K562 (cell line): ENCODE results near the gene CACNA1E. TPM values are rescaled to one million over a fixed set of nuclear protein-coding genes. Genes with fewer than 3 reads are reported as not detected.

Experiments
- ATAC-seq: fragments of 200-7000 bp; cut with Tn5 transposase; 3 replicates; pipeline ENCODE4 v1.9.1; 2020; ENCODE audit warnings: moderate library complexity
- BruUV-seq: library from RNA; stranded (reverse); fragments of 400-500 nt; replicated peaks from 2 replicates; lab custom pipeline; 2021; lab: Mats Ljungman, UMichigan
- CTCF ChIA-PET: fragments of 300-600 bp; formaldehyde crosslinking; extraction: SDS; loops from one replicate; lab custom pipeline; 2021; ENCODE audit warnings: low intra/inter-chr PET ratio; lab: Yijun Ruan, JAX
- POLR2A ChIA-PET: fragments of 300-600, 350-650 bp; sonication (Branson Sonifier 250); formaldehyde crosslinking; extraction: SDS; loops from one replicate; lab custom pipeline; 2021; ENCODE audit warnings: antibody characterized with exemption, inconsistent platforms; lab: Yijun Ruan, JAX
- DNase-seq, 4 experiments: peaks; one replicate each; pipeline versions ENCODE4 v3.0.0 to v3.0.0-alpha.2; 2011 to 2018; ENCODE audit warnings: low spot score in 3 of 4, mixed read lengths in 3 of 4; ENCODE audit errors: extremely low read depth in 1 of 4
- FAIRE-seq: peaks from 2 replicates; lab custom pipeline; 2011; peaks lifted over from hg19 to GRCh38; lab: Jason Lieb, UNC
- H2AFZ ChIP-seq: 2 replicates; pipeline ENCODE4 v1.6.0; 2011; ENCODE audit warnings: low read depth, low read length, control low read depth, inconsistent platforms
- H3K27ac ChIP-seq: fragments of 200-600 bp; 3 replicates; pipeline ENCODE4 v1.8.0; 2011; ENCODE audit warnings: low read depth, mild to moderate bottlenecking, control low read depth, inconsistent platforms, low read length, moderate library complexity, mixed read lengths; ENCODE audit errors: extremely low read depth
- H3K27me3 ChIP-seq, 2 experiments: fragments of 300-600 bp in 1 of 2; 2 replicates in 1 of 2; 3 replicates in 1 of 2; pipeline versions ENCODE4 v1.6.0 to v1.8.0; 2011; ENCODE audit warnings: inconsistent platforms in 2 of 2, low read length in 2 of 2, mild to moderate bottlenecking in 1 of 2, mixed read lengths in 1 of 2, moderate library complexity in 1 of 2; ENCODE audit not compliant: control insufficient read depth in 2 of 2, insufficient read depth in 2 of 2
- H3K36me3 ChIP-seq: fragments of 300-600 bp; 3 replicates; pipeline ENCODE4 v1.8.0; 2011; ENCODE audit warnings: mild to moderate bottlenecking, low read length, inconsistent platforms; ENCODE audit not compliant: control insufficient read depth, insufficient read depth
- H3K4me1 ChIP-seq, 2 experiments: fragments of 200-600 bp in 1 of 2; replicated peaks in 1 of 2; 2 replicates in 1 of 2; 3 replicates in 1 of 2; pipeline versions ENCODE4 v1.5.1 to v1.8.0; 2011; ENCODE audit warnings: inconsistent platforms in 2 of 2, low read length in 2 of 2, mild to moderate bottlenecking in 1 of 2, mixed read lengths in 1 of 2, moderate library complexity in 1 of 2; ENCODE audit not compliant: control insufficient read depth in 2 of 2, insufficient read depth in 2 of 2
- H3K4me2 ChIP-seq: 2 replicates; pipeline ENCODE4 v1.6.1; 2011; ENCODE audit warnings: low read length, control low read depth, inconsistent platforms, mixed read lengths; ENCODE audit not compliant: insufficient read depth
- H3K4me3 ChIP-seq: fragments of 200-600 bp; sonication (generic), shearing (Covaris generic); 2 replicates; pipeline ENCODE4 v1.5.1; 2016; ENCODE audit warnings: control low read depth, inconsistent platforms
- H3K79me2 ChIP-seq: fragments of 200-600 bp; 3 replicates; pipeline ENCODE4 v1.8.0; 2011; ENCODE audit warnings: low read length, inconsistent platforms; ENCODE audit not compliant: control insufficient read depth, insufficient read depth
- H3K9ac ChIP-seq, 2 experiments: 2 replicates each; pipeline versions ENCODE4 v1.6.0 to v1.6.1; 2011; ENCODE audit warnings: low read depth in 2 of 2, low read length in 2 of 2, control low read depth in 1 of 2, inconsistent platforms in 1 of 2, mild to moderate bottlenecking in 1 of 2, mixed read lengths in 1 of 2; ENCODE audit not compliant: insufficient read depth in 1 of 2
- H3K9me1 ChIP-seq: one replicate; pipeline ENCODE4 v1.6.0; 2011; ENCODE audit warnings: inconsistent platforms, mild to moderate bottlenecking, low read length, moderate library complexity; ENCODE audit not compliant: control insufficient read depth, insufficient read depth
- H3K9me3 ChIP-seq: replicated peaks from 2 replicates; pipeline ENCODE4 v1.5.1; 2011; ENCODE audit warnings: low read depth, low read length, inconsistent platforms; ENCODE audit not compliant: control insufficient read depth, insufficient read depth
- H4K20me1 ChIP-seq: replicated peaks from 2 replicates; pipeline ENCODE4 v1.6.1; 2011; ENCODE audit warnings: low read length, inconsistent platforms, mixed read lengths; ENCODE audit not compliant: control insufficient read depth, insufficient read depth
- BRD9 ChIP-seq: fragments of 450-650 bp; IDR thresholded peaks from 2 replicates; pipeline ENCODE4 v1.6.1; 2018; ENCODE audit warnings: low read depth; ENCODE audit not compliant: partially characterized antibody
- EGR1 ChIP-seq: fragments of 450-650 bp; conservative IDR thresholded peaks from 2 replicates; pipeline ENCODE4 v1.6.1; 2017; ENCODE audit warnings: mild to moderate bottlenecking
- HMBOX1 ChIP-seq: sonication (generic); IDR thresholded peaks from 2 replicates; pipeline ENCODE4 v1.6.1; 2016
- HMGN3 ChIP-seq: IDR thresholded peaks from 2 replicates; pipeline ENCODE4 v1.6.1; 2011; ENCODE audit warnings: borderline replicate concordance, low read depth, mild to moderate bottlenecking, mixed read lengths, low read length; ENCODE audit not compliant: insufficient read length; ENCODE audit errors: extremely low read depth
- HNRNPLL ChIP-seq: fragments of 200-400 bp; formaldehyde crosslinking; IDR thresholded peaks from 2 replicates; pipeline ENCODE4 v1.6.1; 2017; ENCODE audit warnings: low read length, low read depth, mild to moderate bottlenecking; ENCODE audit not compliant: poor library complexity, severe bottlenecking
- PHF20 ChIP-seq: fragments of 450-650 bp; IDR thresholded peaks from 2 replicates; pipeline ENCODE4 v1.6.1; 2018; ENCODE audit not compliant: partially characterized antibody
- SREBF2 ChIP-seq: sonication (generic); formaldehyde crosslinking; IDR thresholded peaks from 2 replicates; pipeline ENCODE4 v1.4.0; 2020; ENCODE audit warnings: mild to moderate bottlenecking, missing genetic modification reagents
- SRSF7 ChIP-seq: fragments of 200-400 bp; formaldehyde crosslinking; optimal IDR thresholded peaks from 2 replicates; pipeline ENCODE3; 2017; ENCODE audit warnings: mild to moderate bottlenecking, low read depth, low read length
- TEAD1 ChIP-seq, 2 experiments: fragments of 450-650 bp in 1 of 2; sonication (generic) in 1 of 2; formaldehyde crosslinking; IDR thresholded peaks; 2 replicates each; pipeline versions ENCODE4 v1.4.0 to v1.8.0; 2020 to 2022; ENCODE audit warnings: mild to moderate bottlenecking in 2 of 2, missing genetic modification reagents in 1 of 2
- ZEB2 ChIP-seq: fragments of 450-650 bp; IDR thresholded peaks from 2 replicates; pipeline ENCODE4 v1.6.1; 2016
- ZNF134 ChIP-seq: fragments of 250-450 bp; sonication (Bioruptor Pico); conservative IDR thresholded peaks from 2 replicates; pipeline ENCODE4 v1.4.0; 2020
- ZNF347 ChIP-seq: fragments of 450-650 bp; formaldehyde crosslinking; IDR thresholded peaks from 2 replicates; pipeline ENCODE4 v1.4.0; 2020; ENCODE audit warnings: low read depth, mild to moderate bottlenecking, moderate library complexity
- ZNF407 ChIP-seq: fragments of 450-650 bp; IDR thresholded peaks from 2 replicates; pipeline ENCODE4 v1.6.1; 2016; ENCODE audit warnings: low read depth
- WGBS: fragments of 100-300 bp; shearing (Covaris generic); methylation state at CpG from one replicate; pipeline ENCODE4 v1.1.6; 2016; ENCODE audit warnings: low coverage, mixed read lengths; ENCODE audit not compliant: insufficient coverage; ENCODE audit errors: missing lambda C conversion rate; 5-methylcytosine and 5-hydroxymethylcytosine counted together
- in situ Hi-C: fragments of 300-500 bp; cut with MboI; formaldehyde crosslinking; loops from 4 replicates; pipeline ENCODE4 v1.15.0; 2018; ENCODE audit warnings: inconsistent platforms, mixed read lengths
- intact Hi-C: fragments of 100-400 bp; cut with micrococcal nuclease; formaldehyde crosslinking; loops from 2 replicates; pipeline ENCODE4 v1.14.2; 2022
- polyA plus RNA-seq, 8 experiments: library from polyadenylated mRNA; depleted of rRNA in 4 of 8; stranded (reverse) in 5 of 8; unstranded in 3 of 8; fragments of >200 nt; fragmentation: Nextera tagmentation in 2 of 8; fragmentation: Illumina TruSeq in 1 of 8; extraction: Ambion mirVana in 2 of 8; extraction: Trizol in 1 of 8; gene quantifications; 2 replicates each; pipeline versions ENCODE4 v1.2.1 to v1.2.3, GENCODE V29; 2011 to 2014; ENCODE audit warnings: inconsistent platforms in 1 of 8, missing spikeins in 1 of 8
- total RNA-seq, 7 experiments: library from RNA; depleted of rRNA in 6 of 7; stranded (reverse); fragments of >200 nt in 6 of 7; fragmentation: Illumina TruSeq in 2 of 7; extraction: Trizol in 2 of 7; gene quantifications; 2 replicates each; pipeline versions ENCODE4 v1.2.1 to v1.2.3, GENCODE V29; 2011 to 2021; ENCODE audit warnings: low replicate concordance in 1 of 7

CACNA1E gene
- total and polyA plus RNA-seq, 9 of the 15 experiments (the other 6 are each of a cell fraction or from before 2014, with no cell fraction given) = under 0.01 to 0.04 TPM; not detected in 7

- POLR2A ChIA-PET = no interaction called here
Observed at GRCh38 chr1:181685211-181685610, 201.9 kb downstream of the CACNA1E start.

More at GRCh38 chr1:181685211-181685610, 201.9 kb downstream of the CACNA1E start:
- no peak overlapping the region for H3K4me2 ChIP-seq
- no peak overlapping the region for H3K4me3 ChIP-seq
- H3K9me3 ChIP-seq = no peaks in the 10 kb centered on the region
- peaks cover 0 to 4% of the 10 kb centered on the region in 2 experiments; a peak in 1 of 5 replicates for H3K27me3 ChIP-seq
- no peaks in the 10 kb centered on the region for H3K9me1 ChIP-seq
- FAIRE-seq = no peak
- ATAC-seq = no peak
- WGBS = 0% methylated on average over 2 of the region's 2 CpGs
- BruUV-seq = no TSS peak
- H3K79me2 ChIP-seq = no peaks in the 10 kb centered on the region
- H3K36me3 ChIP-seq = no peaks in the 10 kb centered on the region
- no peak overlapping the region for H3K27ac ChIP-seq
- intact Hi-C loops = no loop called here
- no peak overlapping the region for H2AFZ ChIP-seq
- no peak overlapping the region for H3K9ac ChIP-seq
- no peaks in the 10 kb centered on the region for H3K4me1 ChIP-seq
- CTCF ChIA-PET = no interaction called here
- H4K20me1 ChIP-seq = no peaks in the 10 kb centered on the region
- in situ Hi-C loops = no loop called here
- DNase-seq = no peak
- TF ChIP-seq HMGN3 (no peak), TEAD1 (CRISPR knock-in tag; IDR thresholded peaks at IDR 0.05) (no peak), HNRNPLL (no peak), ZEB2 (no peak), ZNF134 (no peak), PHF20 (no peak), ZNF407 (no peak), SREBF2 (CRISPR knock-in tag) (no peak), BRD9 (no peak), SRSF7 (no peak), EGR1 (no peak), ZNF347 (CRISPR knock-in tag) (no peak), HMBOX1 (no peak)
